HCT116 (cell line): ENCODE data around the gene SAMD4B. TPM values are rescaled to one million over a fixed set of nuclear protein-coding genes. Genes with fewer than 3 reads are reported as not detected.

Experiments used
- ATAC-seq: fragments of 200-7000 bp; cut with Tn5 transposase; 2 replicates; pipeline ENCODE4 v1.9.1; 2020; ENCODE audit warnings: mild to moderate bottlenecking, moderate library complexity
- BruUV-seq: library from RNA; stranded (reverse); fragments of 400-500 nt; replicated peaks from 2 replicates; lab custom pipeline; 2021; lab: Mats Ljungman, UMichigan
- CTCF ChIA-PET: fragments of 300-600 bp; sonication (Branson Sonifier 250); formaldehyde crosslinking; loops from one replicate; lab custom pipeline; 2021; ENCODE audit warnings: antibody characterized with exemption; lab: Charles Lee
- POLR2A ChIA-PET: fragments of 300-600, 350-600 bp; sonication (Branson Sonifier 250); formaldehyde crosslinking; loops from one replicate; lab custom pipeline; 2021; ENCODE audit warnings: antibody characterized with exemption; lab: Charles Lee
- RAD21 ChIA-PET, 2 experiments: fragments of 300-600 bp; sonication (Branson Sonifier 250); formaldehyde crosslinking; loops; one replicate each; lab custom pipeline; 2023; ENCODE audit warnings: low total read pairs in 2 of 2; ENCODE audit not compliant: uncharacterized antibody in 2 of 2, unreplicated experiment in 2 of 2, low non-redundant PET in 1 of 2; lab: Charles Lee
- DNase-seq: peaks from one replicate; pipeline ENCODE4 v3.0.0-alpha.2; 2010; ENCODE audit warnings: low read depth, low spot score
- H2AFZ ChIP-seq: fragments of 200-600 bp; shearing (Covaris generic), sonication (generic); 2 replicates; pipeline ENCODE4 v1.6.1; 2017; ENCODE audit warnings: low read depth, mixed run types, mixed read lengths, antibody characterized with exemption, low read length; ENCODE audit not compliant: poor library complexity, severe bottlenecking
- H3K27ac ChIP-seq: 2 replicates; pipeline ENCODE4 v1.5.1; 2012; ENCODE audit warnings: low read depth, low read length
- H3K27me3 ChIP-seq: fragments of 200-600 bp; sonication (generic); 2 replicates; pipeline ENCODE4 v1.6.1; 2016; ENCODE audit warnings: mixed run types, low read length, mixed read lengths; ENCODE audit not compliant: insufficient read depth
- H3K36me3 ChIP-seq, 2 experiments: fragments of 200-500 bp in 1 of 2; fragments of 200-600 bp in 1 of 2; sonication (Bioruptor generic) in 1 of 2; sonication (generic) in 1 of 2; 2 replicates each; pipeline versions ENCODE4 v1.5.1 to v1.6.1; 2014 to 2016; ENCODE audit warnings: low read length in 2 of 2, inconsistent platforms in 1 of 2, mixed read lengths in 1 of 2, mixed run types in 1 of 2; ENCODE audit not compliant: insufficient read depth in 2 of 2, control insufficient read depth in 1 of 2
- H3K4me1 ChIP-seq, 2 experiments: fragments of 200-600 bp in 1 of 2; sonication (generic) in 1 of 2; 2 replicates each; pipeline versions ENCODE4 v1.5.1 to v1.6.1; 2012 to 2017; ENCODE audit warnings: low read length in 2 of 2, inconsistent platforms in 1 of 2, mild to moderate bottlenecking in 1 of 2, mixed read lengths in 1 of 2, mixed run types in 1 of 2, moderate library complexity in 1 of 2; ENCODE audit not compliant: insufficient read depth in 2 of 2, control insufficient read depth in 1 of 2
- H3K4me2 ChIP-seq: fragments of 200-600 bp; sonication (generic); 2 replicates; pipeline ENCODE4 v1.6.1; 2017; ENCODE audit warnings: mixed run types, low read length, mixed read lengths
- H3K4me3 ChIP-seq, 2 experiments: fragments of 200-600 bp in 1 of 2; sonication (generic) in 1 of 2; replicated peaks in 1 of 2; 2 replicates each; pipeline ENCODE4 v1.5.1; 2011 to 2016; ENCODE audit warnings: low read length in 2 of 2, control low read depth in 1 of 2, low read depth in 1 of 2, mild to moderate bottlenecking in 1 of 2, mixed read lengths in 1 of 2, mixed run types in 1 of 2
- H3K79me2 ChIP-seq: fragments of 200-600 bp; sonication (generic); 2 replicates; pipeline ENCODE4 v1.6.1; 2017; ENCODE audit warnings: mild to moderate bottlenecking, mixed run types, low read length, moderate library complexity, mixed read lengths; ENCODE audit not compliant: insufficient read depth
- H3K9ac ChIP-seq: fragments of 200-600 bp; sonication (generic); 2 replicates; pipeline ENCODE4 v1.6.1; 2016; ENCODE audit warnings: low read length, mixed read lengths
- H3K9me2 ChIP-seq: fragments of 200-600 bp; sonication (generic), shearing (Covaris generic); 2 replicates; pipeline ENCODE4 v1.6.1; 2017; ENCODE audit warnings: mixed run types, mild to moderate bottlenecking, moderate library complexity; ENCODE audit not compliant: insufficient read depth
- H3K9me3 ChIP-seq, 2 experiments: fragments of 200-500 bp in 1 of 2; fragments of 200-600 bp in 1 of 2; sonication (Bioruptor generic) in 1 of 2; sonication (generic) in 1 of 2; 2 replicates each; pipeline ENCODE4 v1.6.1; 2014 to 2017; ENCODE audit warnings: low read length in 2 of 2, mixed read lengths in 2 of 2, inconsistent platforms in 1 of 2, low read depth in 1 of 2, mild to moderate bottlenecking in 1 of 2, mixed run types in 1 of 2, moderate library complexity in 1 of 2; ENCODE audit not compliant: control insufficient read depth in 1 of 2, insufficient read depth in 1 of 2
- H4K20me1 ChIP-seq: fragments of 200-600 bp; sonication (generic), shearing (Covaris generic); 2 replicates; pipeline ENCODE4 v1.6.1; 2017; ENCODE audit warnings: mixed run types, mild to moderate bottlenecking, moderate library complexity; ENCODE audit not compliant: insufficient read depth
- ATF3 ChIP-seq: IDR thresholded peaks from 2 replicates; pipeline ENCODE4 v1.6.1; 2012
- CTCF ChIP-seq, 3 experiments: fragments of 200-600 bp in 1 of 3; sonication (generic) in 1 of 3; IDR thresholded peaks in 2 of 3; conservative IDR thresholded peaks in 1 of 3; 2 replicates each; pipeline ENCODE4 v1.5.1; 2012 to 2017; ENCODE audit warnings: low read depth in 2 of 3, low read length in 2 of 3, antibody characterized with exemption in 1 of 3, borderline replicate concordance in 1 of 3, control low read depth in 1 of 3, mild to moderate bottlenecking in 1 of 3, mixed read lengths in 1 of 3, mixed run types in 1 of 3, moderate library complexity in 1 of 3; ENCODE audit not compliant: insufficient read depth in 1 of 3
- EZH2 ChIP-seq: fragments of 200-600 bp; sonication (generic); IDR thresholded peaks from 2 replicates; pipeline ENCODE4 v1.6.1; 2017; ENCODE audit warnings: antibody characterized with exemption, mixed run types
- FOSL1 ChIP-seq: IDR thresholded peaks from 2 replicates; pipeline ENCODE4 v1.6.1; 2012; ENCODE audit warnings: low read depth
- JUND ChIP-seq: IDR thresholded peaks from 2 replicates; pipeline ENCODE4 v1.6.1; 2012
- POLR2A ChIP-seq: IDR thresholded peaks from 2 replicates; pipeline ENCODE4 v1.7.0; 2011; ENCODE audit warnings: borderline replicate concordance; ENCODE audit not compliant: insufficient read depth, insufficient read length; ENCODE audit errors: extremely low read depth
- RAD21 ChIP-seq: IDR thresholded peaks from 2 replicates; pipeline ENCODE4 v1.6.1; 2012; ENCODE audit warnings: low read depth, mild to moderate bottlenecking
- SIN3A ChIP-seq: IDR thresholded peaks from 2 replicates; pipeline ENCODE4 v1.6.1; 2012; ENCODE audit warnings: low read depth
- SRF ChIP-seq: IDR thresholded peaks from 2 replicates; pipeline ENCODE4 v1.6.1; 2012; ENCODE audit warnings: low read depth
- TCF7L2 ChIP-seq: IDR thresholded peaks from 2 replicates; pipeline ENCODE4 v1.7.0; 2011; ENCODE audit warnings: borderline replicate concordance, inconsistent platforms; ENCODE audit not compliant: insufficient read depth, insufficient read length; ENCODE audit errors: extremely low read depth
- YY1 ChIP-seq: IDR thresholded peaks from 2 replicates; pipeline ENCODE4 v1.6.1; 2011; ENCODE audit warnings: low read length, low read depth, moderate library complexity, mild to moderate bottlenecking; ENCODE audit not compliant: insufficient replicate concordance; ENCODE audit errors: extremely low read depth
- ZBTB33 ChIP-seq: IDR thresholded peaks from 2 replicates; pipeline ENCODE4 v1.6.1; 2011; ENCODE audit warnings: mild to moderate bottlenecking, low read length, moderate library complexity; ENCODE audit not compliant: insufficient replicate concordance; ENCODE audit errors: extremely low read depth
- ZFX ChIP-seq: fragments of 450-650 bp; IDR thresholded peaks from 2 replicates; pipeline ENCODE4 v1.6.1; 2017
- ZNF274 ChIP-seq: fragments of 200-500 bp; sonication (Bioruptor generic); IDR thresholded peaks from 2 replicates; pipeline ENCODE4 v1.6.1; 2014; ENCODE audit warnings: mild to moderate bottlenecking, low read depth, low read length, inconsistent platforms
- intact Hi-C: fragments of 100-400 bp; cut with micrococcal nuclease; formaldehyde crosslinking; loops from 2 replicates; pipeline ENCODE4 v1.10.0; 2022
- total RNA-seq: library from RNA; stranded (reverse); gene quantifications from one replicate; pipeline ENCODE4 v1.2.1, GENCODE V29; 2021; ENCODE audit not compliant: unreplicated experiment

Gene SAMD4B
- total RNA-seq, 1 experiment from 2014 or later, result 127 TPM

GRCh38 chr19:39352381-39353255 lies 10.4 kb downstream of the SAMD4B start:
- H4K20me1 ChIP-seq, result peaks cover under 1% of the 10 kb centered on the region; the same call in 1 of the 2 replicates
- ChIA-PET POLR2A (no interaction called here), RAD21 (no interaction called here), CTCF (no interaction called here)
- H3K4me3 ChIP-seq, result no peak overlapping the region
- ATAC-seq (no peak), DNase-seq (no peak)
- TF ChIP-seq RAD21 (no peak), YY1 (no peak), SRF (no peak), POLR2A (no peak), SIN3A (no peak)
- no peaks in the 10 kb centered on the region for H3K9me3 ChIP-seq
- no TSS peak for BruUV-seq
- H3K27me3 ChIP-seq, result no peaks in the 10 kb centered on the region
- H3K9me2 ChIP-seq, result no peaks in the 10 kb centered on the region
- peaks cover 43 to 63% of the 10 kb centered on the region in 2 experiments; a peak in 3 of 4 replicates for H3K36me3 ChIP-seq
- no peak overlapping the region for H3K27ac ChIP-seq
- no peak overlapping the region for H2AFZ ChIP-seq
- H3K9ac ChIP-seq, result no peak overlapping the region
- peaks cover 52% of the 10 kb centered on the region for H3K79me2 ChIP-seq
- intact Hi-C loops, result no loop called here
- H3K4me1 ChIP-seq, result no peaks in the 10 kb centered on the region
- H3K4me2 ChIP-seq, result no peak overlapping the region

GRCh38 chr19:39355253-39355652 lies 13.0 kb downstream of the SAMD4B start:
- intact Hi-C loops, result no loop called here
- ATAC-seq (no peak), DNase-seq (no peak)
- H3K9me3 ChIP-seq, result no peaks in the 10 kb centered on the region
- H3K27me3 ChIP-seq, result no peaks in the 10 kb centered on the region
- RAD21 ChIA-PET, result no interaction called here
- no peaks in the 10 kb centered on the region for H4K20me1 ChIP-seq
- H3K4me1 ChIP-seq, result no peaks in the 10 kb centered on the region
- peaks cover 40 to 66% of the 10 kb centered on the region in 2 experiments; a peak in 3 of 4 replicates for H3K36me3 ChIP-seq
- no peak overlapping the region for H3K9ac ChIP-seq
- TF ChIP-seq ZNF274 (no peak), SRF (no peak), ATF3 (no peak), ZBTB33 (no peak), SIN3A (no peak), EZH2 (no peak), FOSL1 (no peak), RAD21 (no peak), TCF7L2 (no peak), YY1 (no peak), CTCF (IDR thresholded peaks at IDR 0.05 in 2 of 3, conservative IDR thresholded peaks at IDR 0.05 in 1 of 3; ENCODE audit: borderline replicate concordance in 1 of 3, insufficient read depth in 1 of 3, low read depth in 2 of 3, low read length in 2 of 3) (no peak), ZFX (no peak), JUND (no peak)
- BruUV-seq, result no TSS peak
- peaks cover 29% of the 10 kb centered on the region for H3K79me2 ChIP-seq
- POLR2A ChIA-PET, result no interaction called here
- H3K4me3 ChIP-seq, result no peak overlapping the region
- H2AFZ ChIP-seq, result no peak overlapping the region
- no peaks in the 10 kb centered on the region for H3K9me2 ChIP-seq
- CTCF ChIA-PET, result interaction anchor here (1.4 kb wide), 1 partner anchor 13 kb away, joined by 4 read pairs; the partner anchor contains the start of gene SAMD4B
- H3K27ac ChIP-seq, result no peak overlapping the region
- H3K4me2 ChIP-seq, result no peak overlapping the region
